AG10803 (cell line): Measurements from ENCODE around the gene OSBPL2.

ENCODE experiments used
- DNase-seq: peaks from one replicate; pipeline ENCODE4 v3.0.0; 2010; ENCODE audit warnings: low read depth
- H3K4me3 ChIP-seq: 2 replicates; pipeline ENCODE4 v1.5.1; 2011; ENCODE audit warnings: mild to moderate bottlenecking, low read length, control low read depth
- CTCF ChIP-seq: conservative IDR thresholded peaks from 2 replicates; pipeline ENCODE4 v1.5.1; 2011; ENCODE audit warnings: mild to moderate bottlenecking, low read length, control low read depth, inconsistent platforms

Gene OSBPL2

GRCh38 chr20:62219101-62219991, 19.0 kb upstream of the OSBPL2 start:
- no peak for TF ChIP-seq CTCF
- no peak for DNase-seq
- H3K4me3 ChIP-seq = no peak overlapping the region

GRCh38 chr20:62219992-62220665, 18.2 kb upstream of the OSBPL2 start, which contains the start of gene HRH3:
HRH3 (minus strand) TSS chr20:62220278; CDS start chr20:62219970, 308 bp downstream.
- H3K4me3 ChIP-seq = no peak within 1 kb of the TSS
- no peak for DNase-seq
- TF ChIP-seq CTCF = no peak

- DNase-seq = no peak
- no peak for TF ChIP-seq CTCF
- H3K4me3 ChIP-seq = no peak overlapping the region
These were observed 17.4 kb upstream of the OSBPL2 start for GRCh38 chr20:62220666-62221568.

GRCh38 chr20:62222266-62222850, 16.0 kb upstream of the OSBPL2 start:
- no peak overlapping the region for H3K4me3 ChIP-seq
- TF ChIP-seq CTCF = no peak
- no peak for DNase-seq

- no peak for DNase-seq
- no peak overlapping the region for H3K4me3 ChIP-seq
- no peak for TF ChIP-seq CTCF
These were observed 15.3 kb upstream of the OSBPL2 start for GRCh38 chr20:62222972-62223371.

GRCh38 chr20:62223571-62223970, 14.8 kb upstream of the OSBPL2 start:
- no peak overlapping the region for H3K4me3 ChIP-seq
- no peak for TF ChIP-seq CTCF
- DNase-seq = no peak
